Small intestine (tissue), 7 donors: ENCODE data around the gene AMZ1. TPM values are rescaled to one million over a fixed set of nuclear protein-coding genes. Genes with fewer than 3 reads are reported as not detected.

Source experiments
- DNase-seq, 2 donors: peaks; one replicate each; pipeline versions ENCODE4 v3.0.0 to v3.0.0-alpha.2; 2013
- FAIRE-seq: peaks from 2 replicates; lab custom pipeline; 2012; peaks lifted over from hg19 to GRCh38; lab: Jason Lieb, UNC
- H3K27ac ChIP-seq, 3 donors: one replicate each; pipeline ENCODE4 v1.5.1; 2013; ENCODE audit warnings: low read length in 2 of 3, mild to moderate bottlenecking in 2 of 3, control low read depth in 1 of 3, inconsistent platforms in 1 of 3, low read depth in 1 of 3, moderate library complexity in 1 of 3
- H3K27me3 ChIP-seq, 3 donors: one replicate each; pipeline ENCODE4 v1.6.1; 2013; ENCODE audit warnings: low read length in 3 of 3, inconsistent platforms in 1 of 3; ENCODE audit not compliant: control insufficient read depth in 3 of 3, insufficient read depth in 3 of 3
- H3K36me3 ChIP-seq, 3 donors: one replicate each; pipeline ENCODE4 v1.6.1; 2013; ENCODE audit warnings: low read length in 3 of 3, inconsistent platforms in 1 of 3, low read depth in 1 of 3, mild to moderate bottlenecking in 1 of 3, moderate library complexity in 1 of 3; ENCODE audit not compliant: control insufficient read depth in 3 of 3, insufficient read depth in 2 of 3
- H3K4me1 ChIP-seq, 3 donors: one replicate each; pipeline ENCODE4 v1.6.1; 2013; ENCODE audit warnings: low read length in 2 of 3, inconsistent platforms in 1 of 3, low read depth in 1 of 3, mild to moderate bottlenecking in 1 of 3, moderate library complexity in 1 of 3; ENCODE audit not compliant: control insufficient read depth in 3 of 3, insufficient read depth in 2 of 3
- H3K4me3 ChIP-seq, 3 donors: one replicate each; pipeline ENCODE4 v1.5.1; 2013; ENCODE audit warnings: low read length in 3 of 3, control low read depth in 1 of 3, inconsistent platforms in 1 of 3, low read depth in 1 of 3, mild to moderate bottlenecking in 1 of 3, moderate library complexity in 1 of 3
- H3K9me3 ChIP-seq, 2 donors: one replicate each; pipeline ENCODE4 v1.6.1; 2013; ENCODE audit warnings: low read depth in 1 of 2, low read length in 1 of 2; ENCODE audit not compliant: control insufficient read depth in 2 of 2, insufficient read depth in 1 of 2
- WGBS, 3 donors: extraction: QIAGEN DNeasy Blood & Tissue Kit; methylation state at CpG; one replicate each; pipeline ENCODE4 v1.1.7; 2013; 5-methylcytosine and 5-hydroxymethylcytosine counted together
- polyA plus RNA-seq, 4 donors: library from polyadenylated mRNA; stranded (reverse) in 3 of 4; unstranded in 1 of 4; fragments of 200-250 nt in 3 of 4; fragments of 120-200 nt in 1 of 4; gene quantifications; one replicate each; pipeline versions ENCODE4 v1.2.1 to v1.2.3, GENCODE V29; 2013
- donor health status: healthy with polysubstance abuse.
- donor health status: control.
- donor health status: control.
- donor health status: Bipolar disorder and iron deficiency.
- donor health status: healthy.

Gene AMZ1
- polyA plus RNA-seq, 4 donors, result 0.07 to 0.24 TPM; not detected in 2

GRCh38 chr7:2647594-2648172 lies 40.3 kb upstream of the AMZ1 start:
- DNase-seq, result no peak
- Histone ChIP-seq H3K4me1 (peaks cover 0 to 13% (median 2%) of the 10 kb centered on the region in 3 donors), H3K36me3 (peaks cover 2 to 92% (median 7%) of the 10 kb centered on the region in 3 donors), H3K4me3 (no peak overlapping the region), H3K27ac (no peak overlapping the region), H3K27me3 (no peaks in the 10 kb centered on the region), H3K9me3 (no peaks in the 10 kb centered on the region)
- WGBS, 3 donors, result 89 to 94% (median 92%) methylated on average over 14 to 15 of the region's 15 CpGs
- FAIRE-seq, result no peak

GRCh38 chr7:2649139-2649838 lies 38.7 kb upstream of the AMZ1 start:
- Histone ChIP-seq H3K27me3 (no peaks in the 10 kb centered on the region), H3K36me3 (peaks cover 2 to 95% (median 7%) of the 10 kb centered on the region in 3 donors), H3K4me3 (no peak overlapping the region), H3K27ac (no peak overlapping the region), H3K4me1 (peaks cover 0 to 13% (median 0%) of the 10 kb centered on the region in 3 donors), H3K9me3 (no peaks in the 10 kb centered on the region)
- DNase-seq (no peak), FAIRE-seq (no peak)
- 86 to 92% (median 88%) methylated on average over 16 to 18 of the region's 18 CpGs for WGBS, 3 donors

GRCh38 chr7:2649991-2650390 lies 38.0 kb upstream of the AMZ1 start:
- Histone ChIP-seq H3K4me3 (no peak overlapping the region), H3K27me3 (no peaks in the 10 kb centered on the region), H3K9me3 (no peaks in the 10 kb centered on the region), H3K4me1 (peaks cover 0 to 10% (median 0%) of the 10 kb centered on the region in 3 donors), H3K36me3 (peaks cover 2 to 95% (median 7%) of the 10 kb centered on the region in 3 donors), H3K27ac (no peak overlapping the region)
- DNase-seq (no peak), FAIRE-seq (no peak)
- 91 to 93% (median 91%) methylated on average over 11 of the region's 11 CpGs for WGBS, 3 donors

- WGBS, 3 donors, result 74 to 86% (median 85%) methylated on average over 8 of the region's 8 CpGs
- no peaks in the 10 kb centered on the region for H3K9me3 ChIP-seq
- no peaks in the 10 kb centered on the region for H3K27me3 ChIP-seq
- H3K27ac ChIP-seq, result no peak overlapping the region
- no peak for FAIRE-seq
- no peak overlapping the region for H3K4me3 ChIP-seq
- H3K4me1 ChIP-seq, result peaks cover 0 to 10% (median 0%) of the 10 kb centered on the region in 3 donors
- peaks cover 2 to 95% (median 7%) of the 10 kb centered on the region in 3 donors for H3K36me3 ChIP-seq
- no peak for DNase-seq
These were observed 37.6 kb upstream of the AMZ1 start for GRCh38 chr7:2650451-2650850.

- H3K4me1 ChIP-seq, result peaks cover 0 to 6% (median 0%) of the 10 kb centered on the region in 3 donors
- no peak overlapping the region for H3K4me3 ChIP-seq
- FAIRE-seq, result no peak
- H3K27me3 ChIP-seq, result no peaks in the 10 kb centered on the region
- H3K9me3 ChIP-seq, result no peaks in the 10 kb centered on the region
- no peak for DNase-seq
- no peak overlapping the region for H3K27ac ChIP-seq
- H3K36me3 ChIP-seq, result peaks cover 2 to 95% (median 7%) of the 10 kb centered on the region in 3 donors
- WGBS, 3 donors, result 70 to 87% (median 79%) methylated on average over 15 of the region's 15 CpGs
These were observed 36.7 kb upstream of the AMZ1 start for GRCh38 chr7:2651336-2651735.

GRCh38 chr7:2651847-2652735 lies 35.9 kb upstream of the AMZ1 start:
- H3K27ac ChIP-seq, result no peak overlapping the region
- H3K9me3 ChIP-seq, result no peaks in the 10 kb centered on the region
- FAIRE-seq (no peak), DNase-seq (no peak)
- H3K4me1 ChIP-seq, result peaks cover 0 to 2% (median 0%) of the 10 kb centered on the region in 3 donors
- no peak overlapping the region for H3K4me3 ChIP-seq
- H3K27me3 ChIP-seq, result no peaks in the 10 kb centered on the region
- 90 to 92% (median 91%) methylated on average over 28 of the region's 28 CpGs for WGBS, 3 donors
- peaks cover 2 to 96% (median 7%) of the 10 kb centered on the region in 3 donors for H3K36me3 ChIP-seq

GRCh38 chr7:2652736-2653060 lies 35.3 kb upstream of the AMZ1 start:
- 91 to 93% (median 93%) methylated on average over 5 to 12 of the region's 12 CpGs for WGBS, 3 donors

GRCh38 chr7:2654059-2654458 lies 33.9 kb upstream of the AMZ1 start:
- H3K27me3 ChIP-seq, result no peaks in the 10 kb centered on the region
- FAIRE-seq (no peak), DNase-seq (no peak)
- H3K9me3 ChIP-seq, result no peaks in the 10 kb centered on the region
- no peak overlapping the region for H3K27ac ChIP-seq
- no peak overlapping the region for H3K4me3 ChIP-seq
- H3K36me3 ChIP-seq, result peaks cover 3 to 96% (median 5%) of the 10 kb centered on the region in 3 donors
- peaks cover 0 to under 1% (median 0%) of the 10 kb centered on the region in 3 donors for H3K4me1 ChIP-seq
- 73 to 84% (median 77%) methylated on average over 5 of the region's 5 CpGs for WGBS, 3 donors

More at GRCh38 chr7:2652736-2653060, 35.3 kb upstream of the AMZ1 start:
- Histone ChIP-seq H3K4me1 (peaks cover 0 to 2% (median 0%) of the 10 kb centered on the region in 3 donors), H3K9me3 (no peaks in the 10 kb centered on the region), H3K36me3 (peaks cover 2 to 96% (median 7%) of the 10 kb centered on the region in 3 donors), H3K4me3 (no peak overlapping the region), H3K27me3 (no peaks in the 10 kb centered on the region), H3K27ac (no peak overlapping the region)
- FAIRE-seq, result no peak
- no peak for DNase-seq
